H1 (cell line): ENCODE measurements around the gene BTNL8. TPM values are rescaled to one million over a fixed set of nuclear protein-coding genes. Genes with fewer than 3 reads are reported as not detected.

Source experiments
- SP4 ChIP-seq: IDR thresholded peaks from 2 replicates; pipeline ENCODE4 v1.6.1; 2012; ENCODE audit warnings: low read length, inconsistent platforms
- polyA plus RNA-seq, 7 experiments: library from polyadenylated mRNA; depleted of rRNA in 3 of 7; stranded (reverse) in 5 of 7; unstranded in 2 of 7; fragments of >200 nt in 5 of 7; fragments of 200-250 nt in 2 of 7; gene quantifications; 1 replicate in 5 of 7; 2 replicates in 1 of 7; 4 replicates in 1 of 7; pipeline versions ENCODE4 v1.2.1 to v1.2.3, GENCODE V29; 2011 to 2013; ENCODE audit warnings: missing spikeins in 2 of 7, mixed read lengths in 2 of 7
- total RNA-seq: library from RNA; stranded (reverse); fragmentation: NEBNext Ultra II Directional; extraction: Animal tissue kit (Norgen Biotek cat#: 25700); gene quantifications from 2 replicates; pipeline ENCODE4 v1.2.1, GENCODE V29; 2021
- TF ChIP-seq, protein P1 (sequence below), 3 experiments: IDR thresholded peaks; 1 replicate in 2 of 3; 2 replicates in 1 of 3; pipeline versions ENCODE4 v1.5.1 to v1.6.1; 2011; ENCODE audit warnings: low read length in 3 of 3, mild to moderate bottlenecking in 3 of 3, inconsistent platforms in 2 of 3, low read depth in 1 of 3, moderate library complexity in 1 of 3; ENCODE audit not compliant: insufficient read depth in 1 of 3; ENCODE audit errors: control extremely low read depth in 1 of 3

BTNL8 gene
- total and polyA plus RNA-seq, 2 of the 8 experiments (the other 6 are each of a cell fraction or from before 2014, with no cell fraction given): 0.32 to 0.48 TPM

DNA sequence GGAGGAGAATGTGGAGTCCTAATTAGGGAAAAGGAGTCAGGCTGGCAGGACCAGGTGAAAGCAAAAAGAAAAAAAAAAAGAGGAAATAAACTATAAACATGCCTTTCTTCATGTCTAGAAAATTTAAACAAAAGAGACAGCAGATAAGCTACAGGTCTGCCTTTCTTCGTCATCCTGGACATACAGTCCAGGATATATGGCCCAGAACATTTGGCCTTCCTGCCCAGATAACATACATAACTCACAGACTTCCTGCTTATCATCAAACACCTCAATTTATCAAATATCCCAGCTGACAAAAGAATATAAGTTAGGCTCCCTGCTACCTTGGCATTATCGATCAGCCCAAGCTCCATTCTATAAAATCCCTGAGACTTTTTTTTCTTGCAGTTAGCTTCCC is 11.2 kb downstream of the BTNL8 start (continued):
- TF ChIP-seq, protein P1, sequence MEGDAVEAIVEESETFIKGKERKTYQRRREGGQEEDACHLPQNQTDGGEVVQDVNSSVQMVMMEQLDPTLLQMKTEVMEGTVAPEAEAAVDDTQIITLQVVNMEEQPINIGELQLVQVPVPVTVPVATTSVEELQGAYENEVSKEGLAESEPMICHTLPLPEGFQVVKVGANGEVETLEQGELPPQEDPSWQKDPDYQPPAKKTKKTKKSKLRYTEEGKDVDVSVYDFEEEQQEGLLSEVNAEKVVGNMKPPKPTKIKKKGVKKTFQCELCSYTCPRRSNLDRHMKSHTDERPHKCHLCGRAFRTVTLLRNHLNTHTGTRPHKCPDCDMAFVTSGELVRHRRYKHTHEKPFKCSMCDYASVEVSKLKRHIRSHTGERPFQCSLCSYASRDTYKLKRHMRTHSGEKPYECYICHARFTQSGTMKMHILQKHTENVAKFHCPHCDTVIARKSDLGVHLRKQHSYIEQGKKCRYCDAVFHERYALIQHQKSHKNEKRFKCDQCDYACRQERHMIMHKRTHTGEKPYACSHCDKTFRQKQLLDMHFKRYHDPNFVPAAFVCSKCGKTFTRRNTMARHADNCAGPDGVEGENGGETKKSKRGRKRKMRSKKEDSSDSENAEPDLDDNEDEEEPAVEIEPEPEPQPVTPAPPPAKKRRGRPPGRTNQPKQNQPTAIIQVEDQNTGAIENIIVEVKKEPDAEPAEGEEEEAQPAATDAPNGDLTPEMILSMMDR (IDR thresholded peaks at IDR 0.05; ENCODE audit: control extremely low read depth in 1 of 3, insufficient read depth in 1 of 3, low read depth in 1 of 3, low read length in 3 of 3): no peak
- TF ChIP-seq SP4: no peak
- TF ChIP-seq, all 59 proteins: peak for 0
